Heart left ventricle (tissue), 16 donors: ENCODE data around the gene USP25. TPM values are rescaled to one million over a fixed set of nuclear protein-coding genes. Genes with fewer than 3 reads are reported as not detected.

Source experiments
- ATAC-seq, 4 donors: fragments of 200-7000 bp; cut with Tn5 transposase; one replicate each; pipeline ENCODE4 v1.9.1; 2020 to 2022; ENCODE audit warnings: moderate library complexity in 4 of 4, mild to moderate bottlenecking in 3 of 4, moderate number of reproducible peaks in 1 of 4
- DNase-seq, 5 donors: peaks; one replicate each; pipeline ENCODE4 v3.0.0-alpha.2; 2020
- H3K27ac ChIP-seq, 12 donors: fragments of 200-600 bp; sonication (generic) in 4 of 12; one replicate each; pipeline versions ENCODE4 v1.5.0 to v1.8.0; 2016 to 2022; ENCODE audit warnings: mild to moderate bottlenecking in 2 of 12
- H3K27me3 ChIP-seq, 9 donors: fragments of 200-600 bp; sonication (generic) in 2 of 9; one replicate each; pipeline versions ENCODE4 v1.5.1 to v1.8.0; 2016 to 2022; ENCODE audit warnings: mild to moderate bottlenecking in 3 of 9
- H3K36me3 ChIP-seq, 9 donors: fragments of 200-600 bp; sonication (generic) in 2 of 9; one replicate each; pipeline versions ENCODE4 v1.5.0 to v1.8.0; 2018 to 2022; ENCODE audit warnings: mild to moderate bottlenecking in 2 of 9
- H3K4me1 ChIP-seq, 12 donors: fragments of 200-600 bp; sonication (generic) in 4 of 12; one replicate each; pipeline versions ENCODE4 v1.5.0 to v1.8.0; 2016 to 2022; ENCODE audit warnings: mild to moderate bottlenecking in 3 of 12
- H3K4me3 ChIP-seq, 12 donors: fragments of 200-600 bp; sonication (generic) in 4 of 12; one replicate each; pipeline versions ENCODE4 v1.5.0 to v1.8.0; 2017 to 2022; ENCODE audit warnings: mild to moderate bottlenecking in 9 of 12, moderate library complexity in 4 of 12
- H3K9me3 ChIP-seq, 12 donors: fragments of 200-600 bp; sonication (generic) in 4 of 12; one replicate each; pipeline versions ENCODE4 v1.5.0 to v1.8.0; 2016 to 2022; ENCODE audit warnings: mild to moderate bottlenecking in 1 of 12
- CTCF ChIP-seq, 12 donors: fragments of 200-600 bp; sonication (generic) in 4 of 12; IDR thresholded peaks; one replicate each; pipeline versions ENCODE4 v1.5.0 to v1.8.0; 2018 to 2022; ENCODE audit warnings: antibody characterized with exemption in 12 of 12, mild to moderate bottlenecking in 5 of 12
- POLR2A ChIP-seq, 2 donors: fragments of 450-650 bp; IDR thresholded peaks; one replicate each; pipeline ENCODE4 v1.6.1; 2017; ENCODE audit warnings: antibody characterized with exemption in 2 of 2, mild to moderate bottlenecking in 2 of 2, moderate library complexity in 2 of 2
- WGBS, 4 donors: extraction: QIAGEN DNeasy Blood & Tissue Kit in 2 of 4; methylation state at CpG; one replicate each; pipeline versions ENCODE4 v1.1.5 to v1.1.7; 2013 to 2018; 5-methylcytosine and 5-hydroxymethylcytosine counted together
- intact Hi-C, 10 donors: fragments of 100-400 bp; cut with DNase I; formaldehyde crosslinking; loops; one replicate each; pipeline versions ENCODE4 v1.11.1 to v1.14.2; 2022
- polyA plus RNA-seq, 2 donors: library from polyadenylated mRNA; stranded (reverse); fragments of 200-250 nt; gene quantifications; one replicate each; pipeline ENCODE4 v1.2.3, GENCODE V29; 2013
- total RNA-seq, 9 donors: library from RNA; depleted of rRNA in 2 of 9; stranded (reverse); fragments of >200 nt in 2 of 9; fragmentation: NEBNext Ultra II Directional in 3 of 9; extraction: Animal tissue kit (Norgen Biotek cat#: 25700) in 3 of 9; gene quantifications; one replicate each; pipeline versions ENCODE4 v1.1.0 to v1.2.4, GENCODE V29; 2016 to 2023
- donor health status: ischemic (EF 13 %, LVEDD 7.1; RV severe dilation, severe dysfunction).
- donor health status: healthy with polysubstance abuse.
- donor health status: DM: no; HTN: yes; CAD: no.
- donor health status: DM: no; HTN: no; CAD: no.
- donor health status: ischemic (EF 25% LVEDD 6.9; RV normal size, moderate dysfunction).
- donor health status: ischemic (EF 25% LVEDD 5.7; RV mildly dilated, moderate dysfunction).
- donor health status: healthy.
- donor health status: DM: yes; HTN: yes; CAD: no.
- donor health status: ischemic (EF 35%, LVEDD 5.7; RV mildly dilated, moderate dysfunction).
- donor health status: nonischemic (EF 11% LVEDD 7.7; RV severe dilation, severe dysfunction).
- donor health status: DM: yes; HTN: yes; CAD: no.
- donor health status: PGD.
- donor health status: ischemic (EF 29% LVEDD 5.4; RV normal size, mild dysfunction).
- donor health status: nonischemic (EF 23%, LVEDD 6.1; RV moderate dilation, normal function).

Gene USP25
- total and polyA plus RNA-seq, 11 donors = 20.4 to 55.3 (median 44.6) TPM

GRCh38 chr21:15839601-15840000, 109.8 kb downstream of the USP25 start:
- WGBS, 4 donors = 88 to 94% (median 89%) methylated on average over 2 of the region's 2 CpGs
- no peak for TF ChIP-seq CTCF (IDR thresholded peaks at IDR 0.05)
- TF ChIP-seq POLR2A (IDR thresholded peaks at IDR 0.05) = no peak
- Histone ChIP-seq H3K27ac (no peak overlapping the region), H3K9me3 (no peaks in the 10 kb centered on the region), H3K4me1 (peaks cover 0 to 29% (median 8%) of the 10 kb centered on the region in 12 donors), H3K4me3 (no peak overlapping the region), H3K36me3 (peaks cover 0 to 50% (median 38%) of the 10 kb centered on the region in 9 donors), H3K27me3 (no peaks in the 10 kb centered on the region)
- intact Hi-C loops = loop anchor here in 1 of 10 donors (10.0 kb wide), 1 partner anchor 105 kb away; no protein-coding TSS in a partner anchor
- ATAC-seq (no peak), DNase-seq (no peak)

- TF ChIP-seq CTCF (IDR thresholded peaks at IDR 0.05) (no peak), POLR2A (IDR thresholded peaks at IDR 0.05) (no peak)
- Histone ChIP-seq H3K4me1 (peaks cover 0 to 29% (median 8%) of the 10 kb centered on the region in 12 donors), H3K4me3 (no peak overlapping the region), H3K36me3 (peaks cover 0 to 42% (median 30%) of the 10 kb centered on the region in 9 donors), H3K27ac (no peak overlapping the region), H3K9me3 (no peaks in the 10 kb centered on the region), H3K27me3 (no peaks in the 10 kb centered on the region)
- WGBS, 4 donors = 80 to 89% (median 85%) methylated on average over 3 of the region's 3 CpGs
- DNase-seq (no peak), ATAC-seq (no peak)
- intact Hi-C loops = no loop called here
Observed at GRCh38 chr21:15840406-15840805, 110.6 kb downstream of the USP25 start.

GRCh38 chr21:15841856-15842564, 112.2 kb downstream of the USP25 start:
- TF ChIP-seq POLR2A (IDR thresholded peaks at IDR 0.05) = no peak
- TF ChIP-seq CTCF (IDR thresholded peaks at IDR 0.05) = no peak
- 64 to 71% (median 67%) methylated on average over 3 of the region's 3 CpGs for WGBS, 4 donors
- ATAC-seq = no peak
- no peak for DNase-seq
- Histone ChIP-seq H3K36me3 (peaks cover 0 to 34% (median 21%) of the 10 kb centered on the region in 9 donors), H3K27me3 (no peaks in the 10 kb centered on the region), H3K9me3 (no peaks in the 10 kb centered on the region), H3K4me3 (no peak overlapping the region), H3K27ac (no peak overlapping the region), H3K4me1 (peaks cover 0 to 29% (median 8%) of the 10 kb centered on the region in 12 donors)
- intact Hi-C loops = no loop called here

- WGBS, 4 donors = 86 to 95% (median 92%) methylated on average over 2 of the region's 2 CpGs
- no peak for DNase-seq
- Histone ChIP-seq H3K4me3 (no peak overlapping the region), H3K4me1 (peaks cover 0 to 26% (median 6%) of the 10 kb centered on the region in 12 donors), H3K9me3 (no peaks in the 10 kb centered on the region), H3K27ac (no peak overlapping the region), H3K27me3 (no peaks in the 10 kb centered on the region), H3K36me3 (peaks cover 0 to 37% (median 22%) of the 10 kb centered on the region in 9 donors)
- intact Hi-C loops = no loop called here
- no peak for ATAC-seq
- TF ChIP-seq POLR2A (IDR thresholded peaks at IDR 0.05) (no peak), CTCF (IDR thresholded peaks at IDR 0.05) (no peak)
Observed at GRCh38 chr21:15842565-15842880, 112.7 kb downstream of the USP25 start.
